NCI-H2196 treated with DMSO at 0.1 percent for 48 hours (cell line): ENCODE data around the gene MYL12A.

Source experiments
- DNase-seq: peaks from one replicate; lab custom pipeline; 2025; ENCODE audit not compliant: unreplicated experiment; lab: John Stamatoyannopoulos, UW

Gene MYL12A

GRCh38 chr18:3281456-3282400, 34.1 kb downstream of the MYL12A start:
- DNase-seq = peak; percentile 81

GRCh38 chr18:3283253-3283863, 35.8 kb downstream of the MYL12A start:
- no peak for DNase-seq

GRCh38 chr18:3283908-3284307, 36.3 kb downstream of the MYL12A start:
- no peak for DNase-seq

- DNase-seq = no peak
These were observed 36.9 kb downstream of the MYL12A start for GRCh38 chr18:3284501-3284900.

- no peak for DNase-seq
These were observed 38.6 kb downstream of the MYL12A start for GRCh38 chr18:3286159-3286558.

- no peak for DNase-seq
These were observed 45.8 kb downstream of the MYL12A start for GRCh38 chr18:3293196-3293951.

- DNase-seq = no peak
These were observed 47.0 kb downstream of the MYL12A start for GRCh38 chr18:3294435-3295080.

- DNase-seq = peak; percentile 96
These were observed 49.7 kb downstream of the MYL12A start for GRCh38 chr18:3297025-3297984.

GRCh38 chr18:3304832-3305231, 57.2 kb downstream of the MYL12A start:
- no peak for DNase-seq

- DNase-seq = no peak
These were observed 57.8 kb downstream of the MYL12A start for GRCh38 chr18:3305354-3305762.
